K562 (cell line): Measurements from ENCODE around the gene AGGF1. TPM values are rescaled to one million over a fixed set of nuclear protein-coding genes. Genes with fewer than 3 reads are reported as not detected.

Experiments
- EP300 ChIP-seq: IDR thresholded peaks from 2 replicates; pipeline ENCODE4 v1.6.1; 2012; ENCODE audit warnings: low read length, improper control_type of control experiment
- GTF2E2 ChIP-seq: fragments of 200-800 bp; sonication (Bioruptor generic); IDR thresholded peaks from 2 replicates; pipeline ENCODE4 v1.6.1; 2016; ENCODE audit warnings: missing genetic modification characterization, missing compliant biosample characterization
- KLF16 ChIP-seq: IDR thresholded peaks from 2 replicates; pipeline ENCODE4 v1.6.1; 2016; ENCODE audit warnings: antibody characterized with exemption
- TAF9B ChIP-seq: fragments of 450-650 bp; IDR thresholded peaks from 2 replicates; pipeline ENCODE4 v1.6.1; 2018; ENCODE audit warnings: mild to moderate bottlenecking; ENCODE audit not compliant: partially characterized antibody
- TEAD1 ChIP-seq, 2 experiments: fragments of 450-650 bp in 1 of 2; sonication (generic) in 1 of 2; formaldehyde crosslinking; IDR thresholded peaks; 2 replicates each; pipeline versions ENCODE4 v1.4.0 to v1.8.0; 2020 to 2022; ENCODE audit warnings: mild to moderate bottlenecking in 2 of 2, missing genetic modification reagents in 1 of 2
- ZNF431 ChIP-seq: sonication (generic); formaldehyde crosslinking; IDR thresholded peaks from 2 replicates; pipeline ENCODE4 v1.8.0; 2022; ENCODE audit warnings: mild to moderate bottlenecking, missing genetic modification reagents
- polyA plus RNA-seq, 8 experiments: library from polyadenylated mRNA; depleted of rRNA in 4 of 8; stranded (reverse) in 5 of 8; unstranded in 3 of 8; fragments of >200 nt; fragmentation: Nextera tagmentation in 2 of 8; fragmentation: Illumina TruSeq in 1 of 8; extraction: Ambion mirVana in 2 of 8; extraction: Trizol in 1 of 8; gene quantifications; 2 replicates each; pipeline versions ENCODE4 v1.2.1 to v1.2.3, GENCODE V29; 2011 to 2014; ENCODE audit warnings: inconsistent platforms in 1 of 8, missing spikeins in 1 of 8
- total RNA-seq, 7 experiments: library from RNA; depleted of rRNA in 6 of 7; stranded (reverse); fragments of >200 nt in 6 of 7; fragmentation: Illumina TruSeq in 2 of 7; extraction: Trizol in 2 of 7; gene quantifications; 2 replicates each; pipeline versions ENCODE4 v1.2.1 to v1.2.3, GENCODE V29; 2011 to 2021; ENCODE audit warnings: low replicate concordance in 1 of 7
- TF ChIP-seq, protein P1 (sequence below): fragments of 200-600 bp; sonication (generic); IDR thresholded peaks from one replicate; pipeline ENCODE4 v1.6.1; 2012; ENCODE audit warnings: mild to moderate bottlenecking, low read depth, low read length, inconsistent platforms
- TF ChIP-seq, protein P2 (sequence below): IDR thresholded peaks from 2 replicates; pipeline ENCODE4 v1.6.1; 2011; ENCODE audit warnings: borderline replicate concordance, low read depth, mild to moderate bottlenecking, moderate library complexity, low read length; ENCODE audit not compliant: insufficient read depth, poor library complexity, severe bottlenecking
- TF ChIP-seq, protein P3 (sequence below), 2 experiments: fragments of 450-650 bp; IDR thresholded peaks; 2 replicates each; pipeline ENCODE4 v1.6.1; 2016
- TF ChIP-seq, protein P4 (sequence below): fragments of 450-650 bp; IDR thresholded peaks from 2 replicates; pipeline ENCODE4 v1.6.1; 2016

The AGGF1 gene
- total and polyA plus RNA-seq, 9 of the 15 experiments (the other 6 are each of a cell fraction or from before 2014, with no cell fraction given), result 5.2 to 20.4 (median 13.4) TPM

DNA sequence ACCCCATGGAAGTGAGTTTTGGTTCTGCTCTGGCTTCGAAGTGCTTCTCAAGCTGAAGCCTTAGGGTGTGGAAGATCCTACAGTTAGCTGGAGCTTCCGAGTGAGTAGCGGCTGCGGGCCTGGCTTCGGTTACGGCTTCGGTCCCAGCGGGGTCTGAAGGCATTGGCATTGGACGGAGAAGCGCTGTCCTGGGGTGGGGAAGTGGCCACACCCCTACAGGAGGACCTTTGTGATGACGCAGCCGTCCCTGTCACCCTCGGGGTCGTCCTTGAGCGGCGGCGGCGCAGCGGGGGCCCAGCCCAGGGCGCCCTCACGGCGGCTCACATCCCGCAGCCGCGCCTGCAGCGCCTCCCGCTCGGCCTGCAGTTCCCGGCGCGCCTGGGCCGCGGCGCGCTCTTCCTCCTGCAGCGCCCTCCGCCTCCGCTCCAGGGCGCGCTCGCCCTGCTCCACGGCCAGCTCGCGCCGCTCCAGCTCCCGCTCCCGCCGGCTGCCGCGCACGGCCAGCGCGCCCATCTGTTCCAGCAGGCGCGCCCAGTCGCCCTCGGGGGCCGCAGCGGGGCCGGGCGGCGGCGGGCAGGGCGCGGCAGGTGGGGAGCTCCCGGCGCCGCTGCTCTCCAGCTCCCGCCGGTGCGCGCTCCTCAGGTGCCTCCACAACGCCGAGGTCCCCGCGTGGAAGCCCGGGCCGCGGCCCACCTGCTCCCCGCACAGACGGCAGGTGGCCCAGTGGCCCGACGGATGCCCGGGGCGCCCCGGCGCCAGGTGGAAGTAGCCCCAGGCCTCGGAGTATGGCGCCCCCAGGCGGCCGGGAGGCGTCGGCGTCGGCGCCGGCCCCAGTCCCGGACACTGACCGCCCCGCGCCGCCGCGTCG is 47.0 kb downstream of the AGGF1 start (continued):
- TF ChIP-seq, protein P1, sequence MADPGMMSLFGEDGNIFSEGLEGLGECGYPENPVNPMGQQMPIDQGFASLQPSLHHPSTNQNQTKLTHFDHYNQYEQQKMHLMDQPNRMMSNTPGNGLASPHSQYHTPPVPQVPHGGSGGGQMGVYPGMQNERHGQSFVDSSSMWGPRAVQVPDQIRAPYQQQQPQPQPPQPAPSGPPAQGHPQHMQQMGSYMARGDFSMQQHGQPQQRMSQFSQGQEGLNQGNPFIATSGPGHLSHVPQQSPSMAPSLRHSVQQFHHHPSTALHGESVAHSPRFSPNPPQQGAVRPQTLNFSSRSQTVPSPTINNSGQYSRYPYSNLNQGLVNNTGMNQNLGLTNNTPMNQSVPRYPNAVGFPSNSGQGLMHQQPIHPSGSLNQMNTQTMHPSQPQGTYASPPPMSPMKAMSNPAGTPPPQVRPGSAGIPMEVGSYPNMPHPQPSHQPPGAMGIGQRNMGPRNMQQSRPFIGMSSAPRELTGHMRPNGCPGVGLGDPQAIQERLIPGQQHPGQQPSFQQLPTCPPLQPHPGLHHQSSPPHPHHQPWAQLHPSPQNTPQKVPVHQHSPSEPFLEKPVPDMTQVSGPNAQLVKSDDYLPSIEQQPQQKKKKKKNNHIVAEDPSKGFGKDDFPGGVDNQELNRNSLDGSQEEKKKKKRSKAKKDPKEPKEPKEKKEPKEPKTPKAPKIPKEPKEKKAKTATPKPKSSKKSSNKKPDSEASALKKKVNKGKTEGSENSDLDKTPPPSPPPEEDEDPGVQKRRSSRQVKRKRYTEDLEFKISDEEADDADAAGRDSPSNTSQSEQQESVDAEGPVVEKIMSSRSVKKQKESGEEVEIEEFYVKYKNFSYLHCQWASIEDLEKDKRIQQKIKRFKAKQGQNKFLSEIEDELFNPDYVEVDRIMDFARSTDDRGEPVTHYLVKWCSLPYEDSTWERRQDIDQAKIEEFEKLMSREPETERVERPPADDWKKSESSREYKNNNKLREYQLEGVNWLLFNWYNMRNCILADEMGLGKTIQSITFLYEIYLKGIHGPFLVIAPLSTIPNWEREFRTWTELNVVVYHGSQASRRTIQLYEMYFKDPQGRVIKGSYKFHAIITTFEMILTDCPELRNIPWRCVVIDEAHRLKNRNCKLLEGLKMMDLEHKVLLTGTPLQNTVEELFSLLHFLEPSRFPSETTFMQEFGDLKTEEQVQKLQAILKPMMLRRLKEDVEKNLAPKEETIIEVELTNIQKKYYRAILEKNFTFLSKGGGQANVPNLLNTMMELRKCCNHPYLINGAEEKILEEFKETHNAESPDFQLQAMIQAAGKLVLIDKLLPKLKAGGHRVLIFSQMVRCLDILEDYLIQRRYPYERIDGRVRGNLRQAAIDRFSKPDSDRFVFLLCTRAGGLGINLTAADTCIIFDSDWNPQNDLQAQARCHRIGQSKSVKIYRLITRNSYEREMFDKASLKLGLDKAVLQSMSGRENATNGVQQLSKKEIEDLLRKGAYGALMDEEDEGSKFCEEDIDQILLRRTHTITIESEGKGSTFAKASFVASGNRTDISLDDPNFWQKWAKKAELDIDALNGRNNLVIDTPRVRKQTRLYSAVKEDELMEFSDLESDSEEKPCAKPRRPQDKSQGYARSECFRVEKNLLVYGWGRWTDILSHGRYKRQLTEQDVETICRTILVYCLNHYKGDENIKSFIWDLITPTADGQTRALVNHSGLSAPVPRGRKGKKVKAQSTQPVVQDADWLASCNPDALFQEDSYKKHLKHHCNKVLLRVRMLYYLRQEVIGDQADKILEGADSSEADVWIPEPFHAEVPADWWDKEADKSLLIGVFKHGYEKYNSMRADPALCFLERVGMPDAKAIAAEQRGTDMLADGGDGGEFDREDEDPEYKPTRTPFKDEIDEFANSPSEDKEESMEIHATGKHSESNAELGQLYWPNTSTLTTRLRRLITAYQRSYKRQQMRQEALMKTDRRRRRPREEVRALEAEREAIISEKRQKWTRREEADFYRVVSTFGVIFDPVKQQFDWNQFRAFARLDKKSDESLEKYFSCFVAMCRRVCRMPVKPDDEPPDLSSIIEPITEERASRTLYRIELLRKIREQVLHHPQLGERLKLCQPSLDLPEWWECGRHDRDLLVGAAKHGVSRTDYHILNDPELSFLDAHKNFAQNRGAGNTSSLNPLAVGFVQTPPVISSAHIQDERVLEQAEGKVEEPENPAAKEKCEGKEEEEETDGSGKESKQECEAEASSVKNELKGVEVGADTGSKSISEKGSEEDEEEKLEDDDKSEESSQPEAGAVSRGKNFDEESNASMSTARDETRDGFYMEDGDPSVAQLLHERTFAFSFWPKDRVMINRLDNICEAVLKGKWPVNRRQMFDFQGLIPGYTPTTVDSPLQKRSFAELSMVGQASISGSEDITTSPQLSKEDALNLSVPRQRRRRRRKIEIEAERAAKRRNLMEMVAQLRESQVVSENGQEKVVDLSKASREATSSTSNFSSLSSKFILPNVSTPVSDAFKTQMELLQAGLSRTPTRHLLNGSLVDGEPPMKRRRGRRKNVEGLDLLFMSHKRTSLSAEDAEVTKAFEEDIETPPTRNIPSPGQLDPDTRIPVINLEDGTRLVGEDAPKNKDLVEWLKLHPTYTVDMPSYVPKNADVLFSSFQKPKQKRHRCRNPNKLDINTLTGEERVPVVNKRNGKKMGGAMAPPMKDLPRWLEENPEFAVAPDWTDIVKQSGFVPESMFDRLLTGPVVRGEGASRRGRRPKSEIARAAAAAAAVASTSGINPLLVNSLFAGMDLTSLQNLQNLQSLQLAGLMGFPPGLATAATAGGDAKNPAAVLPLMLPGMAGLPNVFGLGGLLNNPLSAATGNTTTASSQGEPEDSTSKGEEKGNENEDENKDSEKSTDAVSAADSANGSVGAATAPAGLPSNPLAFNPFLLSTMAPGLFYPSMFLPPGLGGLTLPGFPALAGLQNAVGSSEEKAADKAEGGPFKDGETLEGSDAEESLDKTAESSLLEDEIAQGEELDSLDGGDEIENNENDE, result no peak
- no peak for TF ChIP-seq KLF16
- no peak for TF ChIP-seq TAF9B
- TF ChIP-seq, protein P2, sequence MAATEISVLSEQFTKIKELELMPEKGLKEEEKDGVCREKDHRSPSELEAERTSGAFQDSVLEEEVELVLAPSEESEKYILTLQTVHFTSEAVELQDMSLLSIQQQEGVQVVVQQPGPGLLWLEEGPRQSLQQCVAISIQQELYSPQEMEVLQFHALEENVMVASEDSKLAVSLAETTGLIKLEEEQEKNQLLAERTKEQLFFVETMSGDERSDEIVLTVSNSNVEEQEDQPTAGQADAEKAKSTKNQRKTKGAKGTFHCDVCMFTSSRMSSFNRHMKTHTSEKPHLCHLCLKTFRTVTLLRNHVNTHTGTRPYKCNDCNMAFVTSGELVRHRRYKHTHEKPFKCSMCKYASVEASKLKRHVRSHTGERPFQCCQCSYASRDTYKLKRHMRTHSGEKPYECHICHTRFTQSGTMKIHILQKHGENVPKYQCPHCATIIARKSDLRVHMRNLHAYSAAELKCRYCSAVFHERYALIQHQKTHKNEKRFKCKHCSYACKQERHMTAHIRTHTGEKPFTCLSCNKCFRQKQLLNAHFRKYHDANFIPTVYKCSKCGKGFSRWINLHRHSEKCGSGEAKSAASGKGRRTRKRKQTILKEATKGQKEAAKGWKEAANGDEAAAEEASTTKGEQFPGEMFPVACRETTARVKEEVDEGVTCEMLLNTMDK, result peak; percentile 87
- no peak for TF ChIP-seq ZNF431
- TF ChIP-seq GTF2E2 (tag), result no peak
- TF ChIP-seq, protein P3, sequence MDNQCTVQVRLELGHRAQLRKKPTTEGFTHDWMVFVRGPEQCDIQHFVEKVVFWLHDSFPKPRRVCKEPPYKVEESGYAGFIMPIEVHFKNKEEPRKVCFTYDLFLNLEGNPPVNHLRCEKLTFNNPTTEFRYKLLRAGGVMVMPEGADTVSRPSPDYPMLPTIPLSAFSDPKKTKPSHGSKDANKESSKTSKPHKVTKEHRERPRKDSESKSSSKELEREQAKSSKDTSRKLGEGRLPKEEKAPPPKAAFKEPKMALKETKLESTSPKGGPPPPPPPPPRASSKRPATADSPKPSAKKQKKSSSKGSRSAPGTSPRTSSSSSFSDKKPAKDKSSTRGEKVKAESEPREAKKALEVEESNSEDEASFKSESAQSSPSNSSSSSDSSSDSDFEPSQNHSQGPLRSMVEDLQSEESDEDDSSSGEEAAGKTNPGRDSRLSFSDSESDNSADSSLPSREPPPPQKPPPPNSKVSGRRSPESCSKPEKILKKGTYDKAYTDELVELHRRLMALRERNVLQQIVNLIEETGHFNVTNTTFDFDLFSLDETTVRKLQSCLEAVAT (IDR thresholded peaks at IDR 0.05), result no peak
- TF ChIP-seq EP300, result no peak
- 0 out of 4 replicates have a peak, but pooled peaks of 1 of the 2 experiments have one; percentile 40 for TF ChIP-seq TEAD1 (CRISPR knock-in tag; IDR thresholded peaks at IDR 0.05)
- TF ChIP-seq, protein P4, sequence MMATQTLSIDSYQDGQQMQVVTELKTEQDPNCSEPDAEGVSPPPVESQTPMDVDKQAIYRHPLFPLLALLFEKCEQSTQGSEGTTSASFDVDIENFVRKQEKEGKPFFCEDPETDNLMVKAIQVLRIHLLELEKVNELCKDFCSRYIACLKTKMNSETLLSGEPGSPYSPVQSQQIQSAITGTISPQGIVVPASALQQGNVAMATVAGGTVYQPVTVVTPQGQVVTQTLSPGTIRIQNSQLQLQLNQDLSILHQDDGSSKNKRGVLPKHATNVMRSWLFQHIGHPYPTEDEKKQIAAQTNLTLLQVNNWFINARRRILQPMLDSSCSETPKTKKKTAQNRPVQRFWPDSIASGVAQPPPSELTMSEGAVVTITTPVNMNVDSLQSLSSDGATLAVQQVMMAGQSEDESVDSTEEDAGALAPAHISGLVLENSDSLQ, result no peak
